HCT116 (cell line): Measurements from ENCODE around the gene SLC9A9. TPM values are rescaled to one million over a fixed set of nuclear protein-coding genes. Genes with fewer than 3 reads are reported as not detected.

Experiments
- ATAC-seq: fragments of 200-7000 bp; cut with Tn5 transposase; 2 replicates; pipeline ENCODE4 v1.9.1; 2020; ENCODE audit warnings: mild to moderate bottlenecking, moderate library complexity
- BruUV-seq: library from RNA; stranded (reverse); fragments of 400-500 nt; replicated peaks from 2 replicates; lab custom pipeline; 2021; lab: Mats Ljungman, UMichigan
- CTCF ChIA-PET: fragments of 300-600 bp; sonication (Branson Sonifier 250); formaldehyde crosslinking; loops from one replicate; lab custom pipeline; 2021; ENCODE audit warnings: antibody characterized with exemption; lab: Charles Lee
- POLR2A ChIA-PET: fragments of 300-600, 350-600 bp; sonication (Branson Sonifier 250); formaldehyde crosslinking; loops from one replicate; lab custom pipeline; 2021; ENCODE audit warnings: antibody characterized with exemption; lab: Charles Lee
- RAD21 ChIA-PET, 2 experiments: fragments of 300-600 bp; sonication (Branson Sonifier 250); formaldehyde crosslinking; loops; one replicate each; lab custom pipeline; 2023; ENCODE audit warnings: low total read pairs in 2 of 2; ENCODE audit not compliant: uncharacterized antibody in 2 of 2, unreplicated experiment in 2 of 2, low non-redundant PET in 1 of 2; lab: Charles Lee
- DNase-seq: peaks from one replicate; pipeline ENCODE4 v3.0.0-alpha.2; 2010; ENCODE audit warnings: low read depth, low spot score
- H2AFZ ChIP-seq: fragments of 200-600 bp; shearing (Covaris generic), sonication (generic); 2 replicates; pipeline ENCODE4 v1.6.1; 2017; ENCODE audit warnings: low read depth, mixed run types, mixed read lengths, antibody characterized with exemption, low read length; ENCODE audit not compliant: poor library complexity, severe bottlenecking
- H3K27ac ChIP-seq: 2 replicates; pipeline ENCODE4 v1.5.1; 2012; ENCODE audit warnings: low read depth, low read length
- H3K27me3 ChIP-seq: fragments of 200-600 bp; sonication (generic); 2 replicates; pipeline ENCODE4 v1.6.1; 2016; ENCODE audit warnings: mixed run types, low read length, mixed read lengths; ENCODE audit not compliant: insufficient read depth
- H3K36me3 ChIP-seq, 2 experiments: fragments of 200-500 bp in 1 of 2; fragments of 200-600 bp in 1 of 2; sonication (Bioruptor generic) in 1 of 2; sonication (generic) in 1 of 2; 2 replicates each; pipeline versions ENCODE4 v1.5.1 to v1.6.1; 2014 to 2016; ENCODE audit warnings: low read length in 2 of 2, inconsistent platforms in 1 of 2, mixed read lengths in 1 of 2, mixed run types in 1 of 2; ENCODE audit not compliant: insufficient read depth in 2 of 2, control insufficient read depth in 1 of 2
- H3K4me1 ChIP-seq, 2 experiments: fragments of 200-600 bp in 1 of 2; sonication (generic) in 1 of 2; 2 replicates each; pipeline versions ENCODE4 v1.5.1 to v1.6.1; 2012 to 2017; ENCODE audit warnings: low read length in 2 of 2, inconsistent platforms in 1 of 2, mild to moderate bottlenecking in 1 of 2, mixed read lengths in 1 of 2, mixed run types in 1 of 2, moderate library complexity in 1 of 2; ENCODE audit not compliant: insufficient read depth in 2 of 2, control insufficient read depth in 1 of 2
- H3K4me2 ChIP-seq: fragments of 200-600 bp; sonication (generic); 2 replicates; pipeline ENCODE4 v1.6.1; 2017; ENCODE audit warnings: mixed run types, low read length, mixed read lengths
- H3K4me3 ChIP-seq, 2 experiments: fragments of 200-600 bp in 1 of 2; sonication (generic) in 1 of 2; replicated peaks in 1 of 2; 2 replicates each; pipeline ENCODE4 v1.5.1; 2011 to 2016; ENCODE audit warnings: low read length in 2 of 2, control low read depth in 1 of 2, low read depth in 1 of 2, mild to moderate bottlenecking in 1 of 2, mixed read lengths in 1 of 2, mixed run types in 1 of 2
- H3K79me2 ChIP-seq: fragments of 200-600 bp; sonication (generic); 2 replicates; pipeline ENCODE4 v1.6.1; 2017; ENCODE audit warnings: mild to moderate bottlenecking, mixed run types, low read length, moderate library complexity, mixed read lengths; ENCODE audit not compliant: insufficient read depth
- H3K9ac ChIP-seq: fragments of 200-600 bp; sonication (generic); 2 replicates; pipeline ENCODE4 v1.6.1; 2016; ENCODE audit warnings: low read length, mixed read lengths
- H3K9me2 ChIP-seq: fragments of 200-600 bp; sonication (generic), shearing (Covaris generic); 2 replicates; pipeline ENCODE4 v1.6.1; 2017; ENCODE audit warnings: mixed run types, mild to moderate bottlenecking, moderate library complexity; ENCODE audit not compliant: insufficient read depth
- H3K9me3 ChIP-seq, 2 experiments: fragments of 200-500 bp in 1 of 2; fragments of 200-600 bp in 1 of 2; sonication (Bioruptor generic) in 1 of 2; sonication (generic) in 1 of 2; 2 replicates each; pipeline ENCODE4 v1.6.1; 2014 to 2017; ENCODE audit warnings: low read length in 2 of 2, mixed read lengths in 2 of 2, inconsistent platforms in 1 of 2, low read depth in 1 of 2, mild to moderate bottlenecking in 1 of 2, mixed run types in 1 of 2, moderate library complexity in 1 of 2; ENCODE audit not compliant: control insufficient read depth in 1 of 2, insufficient read depth in 1 of 2
- H4K20me1 ChIP-seq: fragments of 200-600 bp; sonication (generic), shearing (Covaris generic); 2 replicates; pipeline ENCODE4 v1.6.1; 2017; ENCODE audit warnings: mixed run types, mild to moderate bottlenecking, moderate library complexity; ENCODE audit not compliant: insufficient read depth
- CBX3 ChIP-seq: IDR thresholded peaks from 2 replicates; pipeline ENCODE4 v1.6.1; 2012; ENCODE audit warnings: low read depth
- CTCF ChIP-seq, 3 experiments: fragments of 200-600 bp in 1 of 3; sonication (generic) in 1 of 3; IDR thresholded peaks in 2 of 3; conservative IDR thresholded peaks in 1 of 3; 2 replicates each; pipeline ENCODE4 v1.5.1; 2012 to 2017; ENCODE audit warnings: low read depth in 2 of 3, low read length in 2 of 3, antibody characterized with exemption in 1 of 3, borderline replicate concordance in 1 of 3, control low read depth in 1 of 3, mild to moderate bottlenecking in 1 of 3, mixed read lengths in 1 of 3, mixed run types in 1 of 3, moderate library complexity in 1 of 3; ENCODE audit not compliant: insufficient read depth in 1 of 3
- EGR1 ChIP-seq: IDR thresholded peaks from 2 replicates; pipeline ENCODE4 v1.6.1; 2012; ENCODE audit warnings: low read depth
- ELF1 ChIP-seq: IDR thresholded peaks from 2 replicates; pipeline ENCODE4 v1.6.1; 2012; ENCODE audit warnings: low read depth, borderline replicate concordance
- JUND ChIP-seq: IDR thresholded peaks from 2 replicates; pipeline ENCODE4 v1.6.1; 2012
- POLR2A ChIP-seq: IDR thresholded peaks from 2 replicates; pipeline ENCODE4 v1.7.0; 2011; ENCODE audit warnings: borderline replicate concordance; ENCODE audit not compliant: insufficient read depth, insufficient read length; ENCODE audit errors: extremely low read depth
- POLR2AphosphoS5 ChIP-seq: IDR thresholded peaks from 2 replicates; pipeline ENCODE4 v1.6.1; 2011; ENCODE audit warnings: mild to moderate bottlenecking, low read depth, low read length, moderate library complexity
- RAD21 ChIP-seq: IDR thresholded peaks from 2 replicates; pipeline ENCODE4 v1.6.1; 2012; ENCODE audit warnings: low read depth, mild to moderate bottlenecking
- REST ChIP-seq: IDR thresholded peaks from 2 replicates; pipeline ENCODE4 v1.6.1; 2012; ENCODE audit warnings: low read depth
- SIN3A ChIP-seq: IDR thresholded peaks from 2 replicates; pipeline ENCODE4 v1.6.1; 2012; ENCODE audit warnings: low read depth
- SP1 ChIP-seq: IDR thresholded peaks from 2 replicates; pipeline ENCODE4 v1.6.1; 2012; ENCODE audit warnings: low read depth
- YY1 ChIP-seq: IDR thresholded peaks from 2 replicates; pipeline ENCODE4 v1.6.1; 2011; ENCODE audit warnings: low read length, low read depth, moderate library complexity, mild to moderate bottlenecking; ENCODE audit not compliant: insufficient replicate concordance; ENCODE audit errors: extremely low read depth
- ZFX ChIP-seq: fragments of 450-650 bp; IDR thresholded peaks from 2 replicates; pipeline ENCODE4 v1.6.1; 2017
- ZNF274 ChIP-seq: fragments of 200-500 bp; sonication (Bioruptor generic); IDR thresholded peaks from 2 replicates; pipeline ENCODE4 v1.6.1; 2014; ENCODE audit warnings: mild to moderate bottlenecking, low read depth, low read length, inconsistent platforms
- intact Hi-C: fragments of 100-400 bp; cut with micrococcal nuclease; formaldehyde crosslinking; loops from 2 replicates; pipeline ENCODE4 v1.10.0; 2022
- total RNA-seq: library from RNA; stranded (reverse); gene quantifications from one replicate; pipeline ENCODE4 v1.2.1, GENCODE V29; 2021; ENCODE audit not compliant: unreplicated experiment

The SLC9A9 gene
- total RNA-seq, 1 experiment from 2014 or later, result 0.20 TPM

- POLR2A ChIA-PET, result no interaction called here
- no peak for ATAC-seq
- no peaks in the 10 kb centered on the region for H3K9me3 ChIP-seq
- H3K79me2 ChIP-seq, result no peaks in the 10 kb centered on the region
- H3K4me1 ChIP-seq, result no peaks in the 10 kb centered on the region
- BruUV-seq, result no TSS peak
- TF ChIP-seq EGR1, result no peak
- TF ChIP-seq POLR2A, result no peak
- TF ChIP-seq RAD21, result no peak
- TF ChIP-seq ZFX, result no peak
- TF ChIP-seq POLR2AphosphoS5, result no peak
- no peak for TF ChIP-seq SIN3A
- no peak for TF ChIP-seq ELF1
- TF ChIP-seq, all 23 proteins: peak for 0
- Histone ChIP-seq H4K20me1 (no peaks in the 10 kb centered on the region), H3K4me3 (no peak overlapping the region), H3K4me2 (no peak overlapping the region), H2AFZ (no peak overlapping the region), H3K36me3 (no peaks in the 10 kb centered on the region), H3K9ac (no peak overlapping the region), H3K9me2 (no peaks in the 10 kb centered on the region), H3K27me3 (no peaks in the 10 kb centered on the region), H3K27ac (no peak overlapping the region)
- ChIA-PET RAD21 (no interaction called here), CTCF (interaction anchor here (0.6 kb wide), 1 partner anchor 1536 kb away, joined by 3 read pairs; no protein-coding TSS in a partner anchor)
- DNase-seq, result no peak
- intact Hi-C loops, result no loop called here
Observed at GRCh38 chr3:143531101-143531500, 317.2 kb downstream of the SLC9A9 start.

GRCh38 chr3:143529798-143530197, 318.5 kb downstream of the SLC9A9 start:
- no peaks in the 10 kb centered on the region for H4K20me1 ChIP-seq
- no peak for ATAC-seq
- no peak overlapping the region for H3K4me2 ChIP-seq
- DNase-seq, result no peak
- no peaks in the 10 kb centered on the region for H3K9me2 ChIP-seq
- TF ChIP-seq YY1, result no peak
- TF ChIP-seq ZNF274, result no peak
- no peak for TF ChIP-seq CTCF (IDR thresholded peaks at IDR 0.05 in 2 of 3, conservative IDR thresholded peaks at IDR 0.05 in 1 of 3; ENCODE audit: borderline replicate concordance in 1 of 3, insufficient read depth in 1 of 3, low read depth in 2 of 3, low read length in 2 of 3)
- no peak for TF ChIP-seq CBX3
- no peak for TF ChIP-seq JUND
- TF ChIP-seq SIN3A, result no peak
- no peak for TF ChIP-seq POLR2AphosphoS5
- TF ChIP-seq REST, result no peak
- no peak for TF ChIP-seq POLR2A
- TF ChIP-seq EGR1, result no peak
- no peak for TF ChIP-seq SP1
- TF ChIP-seq RAD21, result no peak
- H3K4me3 ChIP-seq, result no peak overlapping the region
- intact Hi-C loops, result no loop called here
- ChIA-PET CTCF (no interaction called here), POLR2A (no interaction called here), RAD21 (no interaction called here)
- no peak overlapping the region for H3K27ac ChIP-seq
- no TSS peak for BruUV-seq
- no peaks in the 10 kb centered on the region for H3K36me3 ChIP-seq
- H3K27me3 ChIP-seq, result no peaks in the 10 kb centered on the region
- H2AFZ ChIP-seq, result no peak overlapping the region
- H3K9me3 ChIP-seq, result no peaks in the 10 kb centered on the region
- no peaks in the 10 kb centered on the region for H3K79me2 ChIP-seq
- H3K4me1 ChIP-seq, result no peaks in the 10 kb centered on the region
- no peak overlapping the region for H3K9ac ChIP-seq
